Measurements from ENCODE around the gene RNF126. TPM values are rescaled to one million over a fixed set of nuclear protein-coding genes. Genes with fewer than 3 reads are reported as not detected.

Gene RNF126
- polyA plus RNA-seq, 1 donor from 2014 or later: 33.7 TPM

DNA sequence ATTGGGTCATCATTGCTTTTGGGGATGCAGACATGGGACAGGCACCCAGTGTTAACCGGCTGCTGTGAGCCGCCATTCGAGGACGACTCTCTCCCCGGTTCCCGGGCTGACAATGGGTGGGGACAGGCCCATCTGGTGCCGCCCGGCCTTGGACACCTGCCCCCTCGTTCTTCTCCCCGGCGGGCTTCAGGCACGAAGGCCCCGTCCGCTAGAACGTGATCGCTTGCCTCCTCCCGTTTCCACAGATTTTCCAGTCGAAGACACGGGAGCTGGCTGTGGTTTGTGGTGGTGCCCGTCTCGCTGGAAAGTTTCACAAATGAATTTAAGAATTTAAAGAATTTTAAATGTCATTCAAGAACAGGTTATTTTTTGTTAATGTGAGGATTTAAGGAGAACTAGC, 47.8 kb upstream of the RNF126 start:
- Histone ChIP-seq H3K9me2 (ENCODE audit: insufficient read depth, low read length) (no peaks in the 10 kb centered on the region), H3K4me2 (ENCODE audit: low read length) (peak overlapping the region; percentile 25), H3K27ac (ENCODE audit: low read length) (peak overlapping the region; percentile 63), H3K36me3 (ENCODE audit: insufficient read depth, low read length) (no peaks in the 10 kb centered on the region), H4K20me1 (ENCODE audit: insufficient read depth) (no peaks in the 10 kb centered on the region), H3F3A (ENCODE audit: insufficient read depth, low read length, poor library complexity, severe bottlenecking) (no peaks in the 10 kb centered on the region), H2AFZ (ENCODE audit: low read depth, low read length) (no peak overlapping the region), H3K9ac (ENCODE audit: low read length) (peak overlapping the region; percentile 83), H3K79me2 (replicated peaks; ENCODE audit: insufficient read depth, low read length) (peaks cover 64% of the 10 kb centered on the region), H3K4me3 (ENCODE audit: low read length) (peak overlapping the region; percentile 90), H3K27me3 (ENCODE audit: insufficient read depth, low read depth, low read length) (no peaks in the 10 kb centered on the region), H3K9me3 (ENCODE audit: low read length) (no peaks in the 10 kb centered on the region)
- TF ChIP-seq EP300 (conservative IDR thresholded peaks at IDR 0.05; ENCODE audit: poor library complexity, severe bottlenecking) (no peak), POLR2AphosphoS5 (IDR thresholded peaks at IDR 0.05) (no peak), SMC3 (conservative IDR thresholded peaks at IDR 0.05; ENCODE audit: poor library complexity) (no peak)

DNA sequence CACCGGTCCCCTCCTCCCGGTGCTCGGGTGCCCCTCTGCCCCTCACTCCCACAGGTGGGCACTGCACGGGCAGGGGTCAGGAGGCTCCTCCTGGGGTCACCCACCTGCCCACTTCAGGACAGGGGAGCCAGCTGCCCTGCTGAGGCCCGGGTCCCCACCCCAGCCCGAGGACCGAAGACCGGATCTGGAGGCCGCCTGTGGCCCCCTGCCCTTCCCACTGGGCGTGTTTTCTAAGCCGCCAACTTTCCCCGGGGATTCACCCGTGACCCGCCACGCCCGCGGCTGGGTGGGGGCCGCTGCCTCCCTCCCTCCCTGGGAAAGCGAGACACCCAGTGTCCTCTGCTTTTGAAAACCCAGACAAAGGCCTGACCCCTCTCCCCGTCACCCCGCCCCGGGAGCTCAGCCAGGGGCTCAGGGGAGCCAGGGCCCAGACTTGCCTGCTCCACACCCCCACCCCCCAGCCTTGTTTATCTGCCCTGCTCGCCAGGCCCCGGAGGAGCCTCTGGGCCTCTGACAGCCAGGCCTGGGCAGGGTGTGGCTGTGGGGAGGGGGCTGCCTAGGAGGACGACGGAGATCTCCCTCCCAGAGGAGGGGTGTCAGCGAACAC, 47.1 kb upstream of the RNF126 start:
- Histone ChIP-seq H3K27me3 (ENCODE audit: insufficient read depth, low read depth, low read length) (no peaks in the 10 kb centered on the region), H2AFZ (ENCODE audit: low read depth, low read length) (no peak overlapping the region), H4K20me1 (ENCODE audit: insufficient read depth) (no peaks in the 10 kb centered on the region), H3K9ac (ENCODE audit: low read length) (peak overlapping the region; percentile 83), H3K79me2 (replicated peaks; ENCODE audit: insufficient read depth, low read length) (peaks cover 57% of the 10 kb centered on the region), H3K27ac (ENCODE audit: low read length) (peak overlapping the region; percentile 63), H3K9me3 (ENCODE audit: low read length) (no peaks in the 10 kb centered on the region), H3F3A (ENCODE audit: insufficient read depth, low read length, poor library complexity, severe bottlenecking) (no peaks in the 10 kb centered on the region), H3K36me3 (ENCODE audit: insufficient read depth, low read length) (no peaks in the 10 kb centered on the region), H3K4me3 (ENCODE audit: low read length) (peak overlapping the region; percentile 90), H3K4me2 (ENCODE audit: low read length) (peak overlapping the region; percentile 62), H3K9me2 (ENCODE audit: insufficient read depth, low read length) (no peaks in the 10 kb centered on the region)
- TF ChIP-seq, protein P1, sequence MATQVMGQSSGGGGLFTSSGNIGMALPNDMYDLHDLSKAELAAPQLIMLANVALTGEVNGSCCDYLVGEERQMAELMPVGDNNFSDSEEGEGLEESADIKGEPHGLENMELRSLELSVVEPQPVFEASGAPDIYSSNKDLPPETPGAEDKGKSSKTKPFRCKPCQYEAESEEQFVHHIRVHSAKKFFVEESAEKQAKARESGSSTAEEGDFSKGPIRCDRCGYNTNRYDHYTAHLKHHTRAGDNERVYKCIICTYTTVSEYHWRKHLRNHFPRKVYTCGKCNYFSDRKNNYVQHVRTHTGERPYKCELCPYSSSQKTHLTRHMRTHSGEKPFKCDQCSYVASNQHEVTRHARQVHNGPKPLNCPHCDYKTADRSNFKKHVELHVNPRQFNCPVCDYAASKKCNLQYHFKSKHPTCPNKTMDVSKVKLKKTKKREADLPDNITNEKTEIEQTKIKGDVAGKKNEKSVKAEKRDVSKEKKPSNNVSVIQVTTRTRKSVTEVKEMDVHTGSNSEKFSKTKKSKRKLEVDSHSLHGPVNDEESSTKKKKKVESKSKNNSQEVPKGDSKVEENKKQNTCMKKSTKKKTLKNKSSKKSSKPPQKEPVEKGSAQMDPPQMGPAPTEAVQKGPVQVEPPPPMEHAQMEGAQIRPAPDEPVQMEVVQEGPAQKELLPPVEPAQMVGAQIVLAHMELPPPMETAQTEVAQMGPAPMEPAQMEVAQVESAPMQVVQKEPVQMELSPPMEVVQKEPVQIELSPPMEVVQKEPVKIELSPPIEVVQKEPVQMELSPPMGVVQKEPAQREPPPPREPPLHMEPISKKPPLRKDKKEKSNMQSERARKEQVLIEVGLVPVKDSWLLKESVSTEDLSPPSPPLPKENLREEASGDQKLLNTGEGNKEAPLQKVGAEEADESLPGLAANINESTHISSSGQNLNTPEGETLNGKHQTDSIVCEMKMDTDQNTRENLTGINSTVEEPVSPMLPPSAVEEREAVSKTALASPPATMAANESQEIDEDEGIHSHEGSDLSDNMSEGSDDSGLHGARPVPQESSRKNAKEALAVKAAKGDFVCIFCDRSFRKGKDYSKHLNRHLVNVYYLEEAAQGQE (IDR thresholded peaks at IDR 0.05; ENCODE audit: borderline replicate concordance): no peak
- no peak for TF ChIP-seq SMC3 (conservative IDR thresholded peaks at IDR 0.05; ENCODE audit: poor library complexity)
- no peak for TF ChIP-seq RAD21 (conservative IDR thresholded peaks at IDR 0.05)
- no peak for TF ChIP-seq POLR2AphosphoS5 (IDR thresholded peaks at IDR 0.05)
- TF ChIP-seq EP300 (conservative IDR thresholded peaks at IDR 0.05; ENCODE audit: poor library complexity, severe bottlenecking): no peak
- no peak for TF ChIP-seq EZH2 (IDR thresholded peaks at IDR 0.05; ENCODE audit: borderline replicate concordance, insufficient read depth, low read length, poor library complexity, severe bottlenecking)

DNA sequence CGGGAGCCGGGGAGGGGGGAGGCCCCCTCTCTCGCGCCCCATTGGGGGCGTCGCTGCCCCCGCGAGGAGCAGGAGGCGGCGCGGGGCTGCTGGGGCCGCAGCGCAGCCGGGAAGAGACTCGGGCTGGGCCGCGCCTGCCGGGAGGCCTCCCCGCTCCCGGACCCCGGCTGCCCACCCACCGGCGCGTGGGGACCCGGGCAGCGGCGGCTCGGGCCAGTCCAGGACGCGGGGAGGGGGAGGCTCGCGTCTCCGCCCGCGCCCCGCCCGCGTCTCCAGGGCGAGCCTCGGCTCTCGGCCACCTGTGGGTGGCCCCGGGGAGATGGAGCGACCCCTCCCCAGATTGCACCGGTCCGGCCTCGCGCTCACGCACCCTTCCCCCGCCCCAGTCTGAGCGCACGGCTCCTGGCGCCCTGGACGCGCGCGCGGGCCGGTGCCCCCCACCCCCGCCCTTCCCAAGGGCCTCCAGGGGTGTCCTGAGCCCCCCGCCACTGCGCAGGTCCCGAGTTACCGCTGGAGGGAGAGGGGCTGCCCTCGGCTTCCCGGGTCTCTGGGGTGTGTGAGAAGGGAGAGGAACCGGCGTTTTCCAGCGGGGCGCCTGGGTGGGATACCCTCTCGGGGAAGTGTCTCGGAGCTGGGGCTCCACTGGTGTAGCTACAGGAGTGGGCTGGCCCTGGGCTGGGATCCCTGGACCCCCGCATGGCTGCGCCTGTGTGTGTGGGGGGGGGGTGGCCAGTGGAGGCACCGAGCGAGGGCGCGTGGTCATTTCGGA, 46.4 kb upstream of the RNF126 start:
- Histone ChIP-seq H3K27me3 (ENCODE audit: insufficient read depth, low read depth, low read length) (no peaks in the 10 kb centered on the region), H3F3A (ENCODE audit: insufficient read depth, low read length, poor library complexity, severe bottlenecking) (no peaks in the 10 kb centered on the region), H3K4me3 (ENCODE audit: low read length) (peak overlapping the region; percentile 90), H3K4me2 (ENCODE audit: low read length) (peak overlapping the region; percentile 62), H2AFZ (ENCODE audit: low read depth, low read length) (no peak overlapping the region), H4K20me1 (ENCODE audit: insufficient read depth) (no peaks in the 10 kb centered on the region), H3K9ac (ENCODE audit: low read length) (peak overlapping the region; percentile 83), H3K9me3 (ENCODE audit: low read length) (no peaks in the 10 kb centered on the region), H3K9me2 (ENCODE audit: insufficient read depth, low read length) (no peaks in the 10 kb centered on the region), H3K36me3 (ENCODE audit: insufficient read depth, low read length) (no peaks in the 10 kb centered on the region), H3K27ac (ENCODE audit: low read length) (peak overlapping the region; percentile 63), H3K79me2 (replicated peaks; ENCODE audit: insufficient read depth, low read length) (peaks cover 50% of the 10 kb centered on the region)
- TF ChIP-seq TAF1 (IDR thresholded peaks at IDR 0.05; ENCODE audit: low read depth): peak; percentile 43
- peak; percentile 23 for TF ChIP-seq MXI1 (conservative IDR thresholded peaks at IDR 0.05; ENCODE audit: poor library complexity, severe bottlenecking)
- no peak for TF ChIP-seq POLR2AphosphoS5 (IDR thresholded peaks at IDR 0.05)

Measured in neural cell (in vitro differentiated cells).